Prostate gland (tissue), 2 donors: ENCODE results near the gene CEP112.

Experiments used
- CTCF ChIP-seq, 4 experiments: fragments of 200-600 bp in 2 of 4; fragments of 450-650 bp in 2 of 4; sonication (generic) in 2 of 4; IDR thresholded peaks; 1 replicate in 3 of 4; 2 replicates in 1 of 4; pipeline ENCODE4 v1.5.1; 2016 to 2019; ENCODE audit warnings: antibody characterized with exemption in 4 of 4, mild to moderate bottlenecking in 2 of 4, moderate library complexity in 2 of 4
- POLR2A ChIP-seq: fragments of 450-650 bp; IDR thresholded peaks from one replicate; pipeline ENCODE4 v1.6.1; 2016; ENCODE audit warnings: antibody characterized with exemption, mild to moderate bottlenecking

- no peak for TF ChIP-seq CTCF (IDR thresholded peaks at IDR 0.05)
- no peak for TF ChIP-seq POLR2A
Observed at GRCh38 chr17:66172691-66173223, 19.2 kb downstream of the CEP112 start.
